Measurements from ENCODE around the gene RPS6KB1. TPM values are rescaled to one million over a fixed set of nuclear protein-coding genes. Genes with fewer than 3 reads are reported as not detected.
"Not testable (repeated sequence)": the region's sequence is repeated elsewhere in the genome, so short reads cannot be mapped to it uniquely, and the experiment has no call there.

RPS6KB1 gene
- total and polyA plus RNA-seq, 2 donors (not counting 1 experiment from before 2014, with no cell fraction given), result 15.6 to 69.7 TPM

DNA sequence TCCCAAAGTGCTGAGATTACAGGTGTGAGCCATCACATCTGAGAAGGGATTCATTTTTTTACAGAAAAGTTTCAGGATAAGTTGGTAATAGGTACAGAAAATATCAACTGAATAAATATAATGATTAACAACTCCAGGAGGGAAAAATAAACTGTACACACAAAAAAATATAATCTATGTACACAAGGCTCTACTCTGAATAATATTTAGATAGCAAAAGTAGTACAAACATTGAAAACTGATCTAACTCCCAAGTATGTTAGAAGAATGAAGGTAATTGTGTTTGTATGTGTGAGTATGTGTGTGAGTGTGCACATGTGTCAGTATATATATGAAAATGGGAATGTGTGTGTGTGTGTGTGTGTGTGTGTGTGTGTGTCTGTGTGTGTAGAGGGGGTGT is 20.6 kb upstream of the RPS6KB1 start:
- H3K79me2 ChIP-seq (ENCODE audit: control insufficient read depth, insufficient read depth, low read length), result no peaks in the 10 kb centered on the region
- H3K4me3 ChIP-seq (ENCODE audit: control extremely low read depth in 1 of 5, extremely low read depth in 1 of 5, insufficient read depth in 1 of 5, low read depth in 2 of 5, low read length in 4 of 5), result no peak overlapping the region
- no peak overlapping the region for H3K27ac ChIP-seq (ENCODE audit: low read length in 2 of 2)
- no peaks in the 10 kb centered on the region for H4K20me1 ChIP-seq (ENCODE audit: control insufficient read depth, insufficient read depth, low read length, poor library complexity, severe bottlenecking)
- no peak overlapping the region for H2AFZ ChIP-seq (ENCODE audit: insufficient read depth, low read depth, low read length, poor library complexity, severe bottlenecking)
- no peaks in the 10 kb centered on the region for H3K4me1 Mint-ChIP-seq
- TF ChIP-seq, protein P1, sequence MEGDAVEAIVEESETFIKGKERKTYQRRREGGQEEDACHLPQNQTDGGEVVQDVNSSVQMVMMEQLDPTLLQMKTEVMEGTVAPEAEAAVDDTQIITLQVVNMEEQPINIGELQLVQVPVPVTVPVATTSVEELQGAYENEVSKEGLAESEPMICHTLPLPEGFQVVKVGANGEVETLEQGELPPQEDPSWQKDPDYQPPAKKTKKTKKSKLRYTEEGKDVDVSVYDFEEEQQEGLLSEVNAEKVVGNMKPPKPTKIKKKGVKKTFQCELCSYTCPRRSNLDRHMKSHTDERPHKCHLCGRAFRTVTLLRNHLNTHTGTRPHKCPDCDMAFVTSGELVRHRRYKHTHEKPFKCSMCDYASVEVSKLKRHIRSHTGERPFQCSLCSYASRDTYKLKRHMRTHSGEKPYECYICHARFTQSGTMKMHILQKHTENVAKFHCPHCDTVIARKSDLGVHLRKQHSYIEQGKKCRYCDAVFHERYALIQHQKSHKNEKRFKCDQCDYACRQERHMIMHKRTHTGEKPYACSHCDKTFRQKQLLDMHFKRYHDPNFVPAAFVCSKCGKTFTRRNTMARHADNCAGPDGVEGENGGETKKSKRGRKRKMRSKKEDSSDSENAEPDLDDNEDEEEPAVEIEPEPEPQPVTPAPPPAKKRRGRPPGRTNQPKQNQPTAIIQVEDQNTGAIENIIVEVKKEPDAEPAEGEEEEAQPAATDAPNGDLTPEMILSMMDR (IDR thresholded peaks at IDR 0.05), result no peak
- no peak for TF ChIP-seq EZH2 (IDR thresholded peaks at IDR 0.05; ENCODE audit: borderline replicate concordance, insufficient read depth, low read depth, low read length, poor library complexity, severe bottlenecking)
- H3K4me2 ChIP-seq (replicated peaks; ENCODE audit: low read depth, low read length, poor library complexity, severe bottlenecking), result no peak overlapping the region
- no peaks in the 10 kb centered on the region for H3K27me3 ChIP-seq (replicated peaks in 1 of 4; ENCODE audit: control extremely low read depth in 1 of 4, control insufficient read depth in 3 of 4, insufficient read depth in 4 of 4, low read length in 3 of 4)
- H3K4me1 ChIP-seq (ENCODE audit: control insufficient read depth in 2 of 2, insufficient read depth in 2 of 2, low read length in 2 of 2), result no peaks in the 10 kb centered on the region
- H3K36me3 ChIP-seq (replicated peaks in 1 of 2; ENCODE audit: control extremely low read depth in 1 of 2, control insufficient read depth in 1 of 2, extremely low read depth in 1 of 2, insufficient read depth in 2 of 2, low read length in 1 of 2), result peaks cover 0 to 40% of the 10 kb centered on the region in 2 experiments
- intact Hi-C loops (cut with micrococcal nuclease), result no loop called here
- no peak overlapping the region for H3K9ac ChIP-seq (ENCODE audit: low read length)
- CTCF ChIA-PET, result interaction anchor here (0.6 to 1.5 kb wide), 2 partner anchors 12 to 14 kb away, joined by 8 read pairs; no protein-coding TSS in a partner anchor
- no peak for ATAC-seq (ENCODE audit: low read depth)
- no peaks in the 10 kb centered on the region for H3K9me3 Mint-ChIP-seq (ENCODE audit: insufficient read depth)
- no peaks in the 10 kb centered on the region for H3K9me3 ChIP-seq (ENCODE audit: control extremely low read depth in 1 of 3, control insufficient read depth in 2 of 3, insufficient read depth in 1 of 3, low read length in 2 of 3)
- no peaks in the 10 kb centered on the region for H3K27me3 Mint-ChIP-seq
- POLR2A ChIA-PET, result interaction anchor here (0.6 kb wide), 1 partner anchor 12 kb away, joined by 7 read pairs; no protein-coding TSS in a partner anchor
- no peak for DNase-seq
- H3K27ac Mint-ChIP-seq, result no peak overlapping the region
- H3K4me3 Mint-ChIP-seq, result no peak overlapping the region

GRCh38 chr17:59873414-59873813 is 19.5 kb upstream of the RPS6KB1 start:
- not testable (repeated sequence) for H3K4me3 ChIP-seq (ENCODE audit: control extremely low read depth in 1 of 5, extremely low read depth in 1 of 5, insufficient read depth in 1 of 5, low read depth in 2 of 5, low read length in 4 of 5)

More at GRCh38 chr17:59873414-59873813, 19.5 kb upstream of the RPS6KB1 start:
- H3K27me3 ChIP-seq (replicated peaks in 1 of 4; ENCODE audit: control extremely low read depth in 1 of 4, control insufficient read depth in 3 of 4, insufficient read depth in 4 of 4, low read length in 3 of 4); H3K4me3 Mint-ChIP-seq; H3K9me3 ChIP-seq (ENCODE audit: control extremely low read depth in 1 of 3, control insufficient read depth in 2 of 3, insufficient read depth in 1 of 3, low read length in 2 of 3); H3K9ac ChIP-seq (ENCODE audit: low read length); H3K4me1 Mint-ChIP-seq; intact Hi-C loops (cut with micrococcal nuclease); H3K27ac ChIP-seq (ENCODE audit: low read length in 2 of 2); H2AFZ ChIP-seq (ENCODE audit: insufficient read depth, low read depth, low read length, poor library complexity, severe bottlenecking); H3K79me2 ChIP-seq (ENCODE audit: control insufficient read depth, insufficient read depth, low read length); DNase-seq; H3K4me2 ChIP-seq (replicated peaks; ENCODE audit: low read depth, low read length, poor library complexity, severe bottlenecking); H4K20me1 ChIP-seq (ENCODE audit: control insufficient read depth, insufficient read depth, low read length, poor library complexity, severe bottlenecking); ATAC-seq (ENCODE audit: low read depth); H3K27me3 Mint-ChIP-seq; CTCF ChIA-PET; H3K27ac Mint-ChIP-seq; H3K4me1 ChIP-seq (ENCODE audit: control insufficient read depth in 2 of 2, insufficient read depth in 2 of 2, low read length in 2 of 2); H3K9me3 Mint-ChIP-seq (ENCODE audit: insufficient read depth): not testable (repeated sequence)
- peaks cover 0 to 46% of the 10 kb centered on the region in 2 experiments for H3K36me3 ChIP-seq (replicated peaks in 1 of 2; ENCODE audit: control extremely low read depth in 1 of 2, control insufficient read depth in 1 of 2, extremely low read depth in 1 of 2, insufficient read depth in 2 of 2, low read length in 1 of 2)
- 100% methylated on average over 1 of the region's 8 CpGs for whole genome bisulfite sequencing (ENCODE audit: insufficient coverage)
- POLR2A ChIA-PET, result interaction anchor here (0.7 kb wide), 1 partner anchor 624 kb away, joined by 3 read pairs; no protein-coding TSS in a partner anchor

Data from B cell (primary cell).